ENCODE results near the gene TTYH3. TPM values are rescaled to one million over a fixed set of nuclear protein-coding genes. Genes with fewer than 3 reads are reported as not detected.

TTYH3 gene
- total RNA-seq, 1 donor from 2014 or later, result 15.5 TPM

GRCh38 chr7:2645274-2645868, 13.6 kb downstream of the TTYH3 start:
- ATAC-seq (no peak), DNase-seq (ENCODE audit: low spot score) (no peak)

GRCh38 chr7:2646336-2646679, 14.5 kb downstream of the TTYH3 start:
- ATAC-seq (no peak), DNase-seq (ENCODE audit: low spot score) (no peak)

- ATAC-seq (no peak), DNase-seq (ENCODE audit: low spot score) (no peak)
These were observed 15.1 kb downstream of the TTYH3 start for GRCh38 chr7:2646680-2647571.

GRCh38 chr7:2647594-2648172, 15.9 kb downstream of the TTYH3 start:
- DNase-seq (ENCODE audit: low spot score), result no peak

GRCh38 chr7:2649139-2649838, 17.5 kb downstream of the TTYH3 start:
- no peak for DNase-seq (ENCODE audit: low spot score)
- ATAC-seq, result no peak

More at GRCh38 chr7:2647594-2648172, 15.9 kb downstream of the TTYH3 start:
- ATAC-seq, result peak; percentile 35

GRCh38 chr7:2649991-2650390, 18.2 kb downstream of the TTYH3 start:
- DNase-seq (ENCODE audit: low spot score) (no peak), ATAC-seq (no peak)

GRCh38 chr7:2650451-2650850, 18.7 kb downstream of the TTYH3 start:
- no peak for ATAC-seq
- DNase-seq (ENCODE audit: low spot score), result no peak

- no peak for DNase-seq (ENCODE audit: low spot score)
- no peak for ATAC-seq
These were observed 19.6 kb downstream of the TTYH3 start for GRCh38 chr7:2651336-2651735.

GRCh38 chr7:2651847-2652735, 20.3 kb downstream of the TTYH3 start:
- ATAC-seq, result no peak

GRCh38 chr7:2652736-2653060, 20.9 kb downstream of the TTYH3 start:
- ATAC-seq, result no peak
- no peak for DNase-seq (ENCODE audit: low spot score)

More at GRCh38 chr7:2651847-2652735, 20.3 kb downstream of the TTYH3 start:
- no peak for DNase-seq (ENCODE audit: low spot score)

- DNase-seq (ENCODE audit: low spot score) (no peak), ATAC-seq (no peak)
These were observed 22.3 kb downstream of the TTYH3 start for GRCh38 chr7:2654059-2654458.

- no peak for ATAC-seq
- DNase-seq (ENCODE audit: low spot score), result no peak
These were observed 24.3 kb downstream of the TTYH3 start for GRCh38 chr7:2655870-2656614.

- ATAC-seq (no peak), DNase-seq (ENCODE audit: low spot score) (no peak)
These were observed 25.4 kb downstream of the TTYH3 start for GRCh38 chr7:2657208-2657607.

GRCh38 chr7:2657920-2658671, 26.3 kb downstream of the TTYH3 start:
- ATAC-seq (no peak), DNase-seq (ENCODE audit: low spot score) (no peak)

- DNase-seq (ENCODE audit: low spot score) (no peak), ATAC-seq (no peak)
These were observed 27.2 kb downstream of the TTYH3 start for GRCh38 chr7:2658941-2659340.

- ATAC-seq, result no peak
These were observed 28.0 kb downstream of the TTYH3 start for GRCh38 chr7:2659556-2660358.

GRCh38 chr7:2660359-2661095, 28.7 kb downstream of the TTYH3 start:
- ATAC-seq (no peak), DNase-seq (ENCODE audit: low spot score) (no peak)

More at GRCh38 chr7:2659556-2660358, 28.0 kb downstream of the TTYH3 start:
- DNase-seq (ENCODE audit: low spot score), result no peak

GRCh38 chr7:2661096-2661449, 29.3 kb downstream of the TTYH3 start:
- DNase-seq (ENCODE audit: low spot score), result no peak
- no peak for ATAC-seq

Measured in left lobe of liver (tissue), 2 donors.